IPS-15b (cell line): Measurements from ENCODE around the gene ATE1.

Source experiments
- H3K27me3 ChIP-seq: one replicate; pipeline ENCODE4 v1.6.1; 2013; ENCODE audit warnings: low read length; ENCODE audit not compliant: control insufficient read depth, insufficient read depth
- H3K36me3 ChIP-seq: one replicate; pipeline ENCODE4 v1.6.1; 2013; ENCODE audit warnings: low read length; ENCODE audit not compliant: control insufficient read depth, insufficient read depth
- H3K4me1 ChIP-seq: one replicate; pipeline ENCODE4 v1.6.1; 2013; ENCODE audit warnings: mild to moderate bottlenecking, low read length; ENCODE audit not compliant: control insufficient read depth, insufficient read depth
- H3K4me3 ChIP-seq: one replicate; pipeline ENCODE4 v1.5.1; 2013; ENCODE audit warnings: low read depth, low read length
- H3K9ac ChIP-seq: one replicate; pipeline ENCODE4 v1.6.1; 2013; ENCODE audit warnings: low read depth, mild to moderate bottlenecking, low read length
- H3K9me3 ChIP-seq: one replicate; pipeline ENCODE4 v1.6.1; 2013; ENCODE audit warnings: mild to moderate bottlenecking, low read length; ENCODE audit not compliant: control insufficient read depth, insufficient read depth

The ATE1 gene

GRCh38 chr10:121862649-121863048, 65.2 kb downstream of the ATE1 start:
- no peak overlapping the region for H3K9ac ChIP-seq
- no peak overlapping the region for H3K4me3 ChIP-seq
- no peaks in the 10 kb centered on the region for H3K27me3 ChIP-seq
- no peaks in the 10 kb centered on the region for H3K9me3 ChIP-seq
- H3K36me3 ChIP-seq = no peaks in the 10 kb centered on the region
- no peaks in the 10 kb centered on the region for H3K4me1 ChIP-seq

- Histone ChIP-seq H3K9ac (no peak overlapping the region), H3K36me3 (no peaks in the 10 kb centered on the region), H3K27me3 (no peaks in the 10 kb centered on the region), H3K4me1 (no peaks in the 10 kb centered on the region), H3K4me3 (no peak overlapping the region), H3K9me3 (no peaks in the 10 kb centered on the region)
Measured at GRCh38 chr10:121862042-121862441, 65.8 kb downstream of the ATE1 start.

GRCh38 chr10:121860810-121861209, 67.0 kb downstream of the ATE1 start:
- Histone ChIP-seq H3K4me1 (no peaks in the 10 kb centered on the region), H3K4me3 (no peak overlapping the region), H3K9me3 (no peaks in the 10 kb centered on the region), H3K27me3 (no peaks in the 10 kb centered on the region), H3K36me3 (no peaks in the 10 kb centered on the region), H3K9ac (no peak overlapping the region)

- no peaks in the 10 kb centered on the region for H3K9me3 ChIP-seq
- no peaks in the 10 kb centered on the region for H3K36me3 ChIP-seq
- no peak overlapping the region for H3K4me3 ChIP-seq
- no peak overlapping the region for H3K9ac ChIP-seq
- H3K27me3 ChIP-seq = no peaks in the 10 kb centered on the region
- H3K4me1 ChIP-seq = no peaks in the 10 kb centered on the region
Measured at GRCh38 chr10:121854809-121855445, 72.9 kb downstream of the ATE1 start.

GRCh38 chr10:121853950-121854349, 73.9 kb downstream of the ATE1 start:
- no peak overlapping the region for H3K9ac ChIP-seq
- H3K4me1 ChIP-seq = no peaks in the 10 kb centered on the region
- no peaks in the 10 kb centered on the region for H3K27me3 ChIP-seq
- no peaks in the 10 kb centered on the region for H3K9me3 ChIP-seq
- H3K36me3 ChIP-seq = no peaks in the 10 kb centered on the region
- no peak overlapping the region for H3K4me3 ChIP-seq

- Histone ChIP-seq H3K9ac (no peak overlapping the region), H3K4me3 (no peak overlapping the region), H3K4me1 (no peaks in the 10 kb centered on the region), H3K9me3 (no peaks in the 10 kb centered on the region), H3K27me3 (no peaks in the 10 kb centered on the region), H3K36me3 (no peaks in the 10 kb centered on the region)
Measured at GRCh38 chr10:121851786-121852185, 76.0 kb downstream of the ATE1 start.

GRCh38 chr10:121848082-121848481, 79.7 kb downstream of the ATE1 start:
- H3K9ac ChIP-seq = no peak overlapping the region
- no peaks in the 10 kb centered on the region for H3K9me3 ChIP-seq
- H3K4me1 ChIP-seq = no peaks in the 10 kb centered on the region
- H3K36me3 ChIP-seq = no peaks in the 10 kb centered on the region
- H3K4me3 ChIP-seq = no peak overlapping the region
- no peaks in the 10 kb centered on the region for H3K27me3 ChIP-seq

- Histone ChIP-seq H3K36me3 (no peaks in the 10 kb centered on the region), H3K9me3 (no peaks in the 10 kb centered on the region), H3K27me3 (no peaks in the 10 kb centered on the region), H3K4me3 (no peak overlapping the region), H3K9ac (no peak overlapping the region), H3K4me1 (no peaks in the 10 kb centered on the region)
Measured at GRCh38 chr10:121846555-121846954, 81.3 kb downstream of the ATE1 start.

- Histone ChIP-seq H3K36me3 (no peaks in the 10 kb centered on the region), H3K4me1 (no peaks in the 10 kb centered on the region), H3K9ac (no peak overlapping the region), H3K4me3 (no peak overlapping the region), H3K27me3 (no peaks in the 10 kb centered on the region), H3K9me3 (no peaks in the 10 kb centered on the region)
Measured at GRCh38 chr10:121845044-121845784, 82.6 kb downstream of the ATE1 start.

GRCh38 chr10:121844537-121844936, 83.3 kb downstream of the ATE1 start:
- Histone ChIP-seq H3K4me1 (no peaks in the 10 kb centered on the region), H3K9ac (no peak overlapping the region), H3K36me3 (no peaks in the 10 kb centered on the region), H3K27me3 (no peaks in the 10 kb centered on the region), H3K9me3 (no peaks in the 10 kb centered on the region), H3K4me3 (no peak overlapping the region)

GRCh38 chr10:121843379-121843778, 84.5 kb downstream of the ATE1 start:
- Histone ChIP-seq H3K27me3 (no peaks in the 10 kb centered on the region), H3K4me1 (no peaks in the 10 kb centered on the region), H3K9me3 (no peaks in the 10 kb centered on the region), H3K36me3 (no peaks in the 10 kb centered on the region), H3K4me3 (no peak overlapping the region), H3K9ac (no peak overlapping the region)

GRCh38 chr10:121841862-121842261, 86.0 kb downstream of the ATE1 start:
- no peak overlapping the region for H3K4me3 ChIP-seq
- no peaks in the 10 kb centered on the region for H3K27me3 ChIP-seq
- no peak overlapping the region for H3K9ac ChIP-seq
- no peaks in the 10 kb centered on the region for H3K4me1 ChIP-seq
- H3K9me3 ChIP-seq = no peaks in the 10 kb centered on the region
- H3K36me3 ChIP-seq = no peaks in the 10 kb centered on the region
